Naive thymus-derived CD4-positive, alpha-beta T cell (primary cell): ENCODE measurements around the gene FRA10AC1. TPM values are rescaled to one million over a fixed set of nuclear protein-coding genes. Genes with fewer than 3 reads are reported as not detected.

Experiments used
- ATAC-seq: fragments of 150-1000 bp; cut with Tn5 transposase; 2 replicates; pipeline ENCODE4 v1.10.0; 2021; ENCODE audit warnings: mild to moderate bottlenecking, moderate library complexity
- CTCF ChIA-PET: fragments of 350-600 bp; sonication (Branson Sonifier 250); formaldehyde crosslinking; loops from one replicate; lab custom pipeline; 2021; ENCODE audit warnings: antibody characterized with exemption; lab: Charles Lee
- POLR2A ChIA-PET: fragments of 350-600 bp; sonication (Branson Sonifier 250); formaldehyde crosslinking; loops from one replicate; lab custom pipeline; 2021; ENCODE audit warnings: antibody characterized with exemption, inconsistent platforms; lab: Charles Lee
- DNase-seq, 9 donors: peaks; one replicate each; pipeline versions ENCODE4 v3.0.0 to v3.0.0-alpha.2; 2020 to 2022; ENCODE audit warnings: mixed read lengths in 1 of 9
- H3K27ac ChIP-seq: one replicate; pipeline ENCODE4 v1.7.0; 2013; ENCODE audit warnings: mild to moderate bottlenecking, low read depth, low read length, moderate library complexity
- H3K27me3 ChIP-seq, 2 donors: one replicate each; pipeline ENCODE4 v1.7.0; 2013; ENCODE audit warnings: low read length in 2 of 2, mild to moderate bottlenecking in 2 of 2, moderate library complexity in 2 of 2; ENCODE audit not compliant: control insufficient read depth in 2 of 2, insufficient read depth in 2 of 2
- H3K36me3 ChIP-seq, 3 experiments: 1 replicate in 2 of 3; 2 replicates in 1 of 3; pipeline ENCODE4 v1.7.0; 2013; ENCODE audit warnings: low read length in 3 of 3, mild to moderate bottlenecking in 3 of 3, moderate library complexity in 1 of 3; ENCODE audit not compliant: insufficient read depth in 3 of 3, control insufficient read depth in 2 of 3
- H3K4me1 ChIP-seq, 2 donors: one replicate each; pipeline ENCODE4 v1.7.0; 2013; ENCODE audit warnings: low read length in 2 of 2, mild to moderate bottlenecking in 2 of 2, moderate library complexity in 1 of 2; ENCODE audit not compliant: control insufficient read depth in 2 of 2, insufficient read depth in 2 of 2
- H3K4me3 ChIP-seq: 2 replicates; pipeline ENCODE4 v1.7.0; 2013; ENCODE audit warnings: mild to moderate bottlenecking, low read length
- H3K9me3 ChIP-seq, 3 experiments: 1 replicate in 2 of 3; 2 replicates in 1 of 3; pipeline ENCODE4 v1.7.0; 2013; ENCODE audit warnings: low read length in 3 of 3; ENCODE audit not compliant: control insufficient read depth in 2 of 3
- H3K27ac Mint-ChIP-seq, 9 donors: one replicate each; pipeline ENCODE4 v1.8.0; 2020 to 2022; ENCODE audit warnings: mixed read lengths in 9 of 9, mild to moderate bottlenecking in 8 of 9, moderate library complexity in 5 of 9, inconsistent platforms in 2 of 9
- H3K27me3 Mint-ChIP-seq, 5 donors: one replicate each; pipeline ENCODE4 v1.8.0; 2021 to 2022; ENCODE audit warnings: mixed read lengths in 5 of 5, mild to moderate bottlenecking in 1 of 5
- H3K36me3 Mint-ChIP-seq, 5 donors: one replicate each; pipeline ENCODE4 v1.8.0; 2020 to 2022; ENCODE audit warnings: mixed read lengths in 5 of 5, mild to moderate bottlenecking in 3 of 5, inconsistent platforms in 1 of 5
- H3K4me1 Mint-ChIP-seq, 7 donors: one replicate each; pipeline ENCODE4 v1.8.0; 2020 to 2022; ENCODE audit warnings: mixed read lengths in 7 of 7, mild to moderate bottlenecking in 3 of 7, inconsistent platforms in 1 of 7
- H3K4me3 Mint-ChIP-seq, 10 donors: one replicate each; pipeline ENCODE4 v1.8.0; 2020 to 2022; ENCODE audit warnings: mild to moderate bottlenecking in 10 of 10, mixed read lengths in 10 of 10, moderate library complexity in 6 of 10, inconsistent platforms in 2 of 10
- H3K9me3 Mint-ChIP-seq, 11 donors: one replicate each; pipeline ENCODE4 v1.8.0; 2020 to 2022; ENCODE audit warnings: mixed read lengths in 11 of 11, mild to moderate bottlenecking in 4 of 11, inconsistent platforms in 1 of 11, moderate library complexity in 1 of 11
- intact Hi-C, 2 donors: fragments of 100-400 bp; cut with micrococcal nuclease; formaldehyde crosslinking; loops; one replicate each; pipeline ENCODE4 v1.15.1; 2023
- polyA plus RNA-seq, 2 donors: library from polyadenylated mRNA; unstranded; fragments of 300-500 nt; fragmentation: Illumina TruSeq; gene quantifications; one replicate each; pipeline ENCODE4 v1.2.3, GENCODE V29; 2021
- total RNA-seq, 6 experiments: library from RNA in 5 of 6; stranded (reverse) in 5 of 6; gene quantifications; 1 replicate in 5 of 6; 2 replicates in 1 of 6; pipeline ENCODE4 v1.2.3 and lab custom pipeline; 2021 to 2026

FRA10AC1 gene
- total and polyA plus RNA-seq, 7 experiments from 2014 or later = 4.4 to 31.0 (median 20.3) TPM

DNA sequence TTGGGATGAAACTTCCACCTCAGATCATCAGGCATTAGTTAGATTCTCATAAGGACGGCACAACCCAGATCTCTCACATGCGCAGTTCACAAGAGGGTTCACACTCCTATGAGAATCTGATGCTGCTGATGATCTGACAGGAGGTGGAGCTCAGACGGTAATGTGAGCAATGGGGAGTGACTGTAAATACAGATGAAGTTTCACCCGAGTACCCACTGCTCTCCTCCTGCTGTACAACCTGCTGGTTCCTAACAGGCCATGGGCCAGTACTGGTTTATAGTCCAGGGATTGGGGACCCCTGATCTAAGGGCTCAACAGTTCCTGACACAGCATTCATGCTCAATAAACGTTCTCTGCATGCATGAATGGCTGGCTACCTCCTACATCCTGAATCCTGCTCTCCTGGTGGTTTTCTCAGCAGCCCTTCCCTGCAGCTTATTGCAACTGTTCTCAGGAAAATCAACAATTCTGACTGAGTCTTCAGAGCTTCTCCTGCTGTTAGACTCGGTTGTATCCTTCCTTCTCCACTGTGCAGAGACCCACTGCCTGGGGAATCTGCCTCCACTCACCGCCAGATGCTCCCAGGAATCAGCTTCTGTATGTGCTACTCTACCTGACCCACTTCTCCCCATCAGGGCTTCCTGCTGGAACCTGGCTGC, 72.6 kb downstream of the FRA10AC1 start:
- ATAC-seq (no peak), DNase-seq (no peak)
- Histone ChIP-seq H3K4me3 (no peak overlapping the region), H3K4me1 (no peaks in the 10 kb centered on the region), H3K27ac (no peak overlapping the region), H3K9me3 (no peaks in the 10 kb centered on the region), H3K36me3 (no peaks in the 10 kb centered on the region), H3K27me3 (peaks cover 0 to 3% of the 10 kb centered on the region in 2 donors)
- POLR2A ChIA-PET = no interaction called here
- intact Hi-C loops = no loop called here
- H3K27me3 Mint-ChIP-seq = peaks cover 2 to 35% (median 21%) of the 10 kb centered on the region in 5 donors
- H3K27ac Mint-ChIP-seq = no peak overlapping the region
- no peak overlapping the region for H3K4me3 Mint-ChIP-seq
- no peaks in the 10 kb centered on the region for H3K4me1 Mint-ChIP-seq
- CTCF ChIA-PET = no interaction called here
- no peaks in the 10 kb centered on the region for H3K36me3 Mint-ChIP-seq
- H3K9me3 Mint-ChIP-seq = no peaks in the 10 kb centered on the region

- Histone ChIP-seq H3K27me3 (peaks cover 0 to 3% of the 10 kb centered on the region in 2 donors), H3K9me3 (no peaks in the 10 kb centered on the region), H3K4me1 (no peaks in the 10 kb centered on the region), H3K36me3 (no peaks in the 10 kb centered on the region), H3K27ac (no peak overlapping the region), H3K4me3 (no peak overlapping the region)
- ChIA-PET CTCF (no interaction called here), POLR2A (no interaction called here)
- Mint-ChIP-seq H3K36me3 (no peaks in the 10 kb centered on the region), H3K27me3 (peaks cover 7 to 32% (median 21%) of the 10 kb centered on the region in 5 donors), H3K4me1 (no peaks in the 10 kb centered on the region), H3K27ac (no peak overlapping the region), H3K9me3 (no peaks in the 10 kb centered on the region), H3K4me3 (no peak overlapping the region)
- no peak for ATAC-seq
- intact Hi-C loops = no loop called here
- DNase-seq = no peak
These were observed 73.5 kb downstream of the FRA10AC1 start for GRCh38 chr10:93628858-93629257.

GRCh38 chr10:93622942-93623341, 79.5 kb downstream of the FRA10AC1 start:
- peaks cover 3 to 24% (median 9%) of the 10 kb centered on the region in 5 donors for H3K27me3 Mint-ChIP-seq
- H3K4me1 ChIP-seq = no peaks in the 10 kb centered on the region

GRCh38 chr10:93620925-93621324, 81.5 kb downstream of the FRA10AC1 start:
- H3K4me1 ChIP-seq = no peaks in the 10 kb centered on the region
- CTCF ChIA-PET = no interaction called here
- Mint-ChIP-seq H3K4me1 (peaks cover 0 to 3% (median 0%) of the 10 kb centered on the region in 7 donors), H3K9me3 (no peaks in the 10 kb centered on the region), H3K4me3 (no peak overlapping the region), H3K27me3 (peaks cover 3 to 24% (median 9%) of the 10 kb centered on the region in 5 donors), H3K36me3 (no peaks in the 10 kb centered on the region), H3K27ac (no peak overlapping the region)
- H3K27me3 ChIP-seq = peaks cover 0 to 3% of the 10 kb centered on the region in 2 donors
- no peaks in the 10 kb centered on the region for H3K9me3 ChIP-seq
- no peaks in the 10 kb centered on the region for H3K36me3 ChIP-seq
- H3K4me3 ChIP-seq = no peak overlapping the region
- no peak overlapping the region for H3K27ac ChIP-seq
- DNase-seq (no peak), ATAC-seq (no peak)
- intact Hi-C loops = no loop called here
- POLR2A ChIA-PET = no interaction called here

More at GRCh38 chr10:93622942-93623341, 79.5 kb downstream of the FRA10AC1 start:
- Mint-ChIP-seq H3K4me1 (no peaks in the 10 kb centered on the region), H3K4me3 (no peak overlapping the region), H3K36me3 (no peaks in the 10 kb centered on the region), H3K9me3 (no peaks in the 10 kb centered on the region), H3K27ac (no peak overlapping the region)
- intact Hi-C loops = no loop called here
- no peak overlapping the region for H3K4me3 ChIP-seq
- peaks cover 0 to 3% of the 10 kb centered on the region in 2 donors for H3K27me3 ChIP-seq
- H3K9me3 ChIP-seq = no peaks in the 10 kb centered on the region
- POLR2A ChIA-PET = no interaction called here
- ATAC-seq = no peak
- H3K27ac ChIP-seq = no peak overlapping the region
- CTCF ChIA-PET = no interaction called here
- H3K36me3 ChIP-seq = no peaks in the 10 kb centered on the region
- DNase-seq = no peak

Other genes with a start within 250 kb of the FRA10AC1 start
- 10 to 100 TPM in 1 of 5 experiments, 1 to 10 TPM in 3, under 1 TPM in 1; 0.57 to 31.2 (median 1.5) TPM for gene MYOF, start 220.3 kb downstream of the FRA10AC1 start, total RNA-seq
- gene MYOF, start 220.3 kb downstream of the FRA10AC1 start, polyA plus RNA-seq = not detected
- gene CEP55, start 206.0 kb downstream of the FRA10AC1 start, total RNA-seq = 10 to 100 TPM in 1 of 5 experiments, under 1 TPM in 1, not detected in 3; 0.54 to 48.6 TPM
- gene CEP55, start 206.0 kb downstream of the FRA10AC1 start, polyA plus RNA-seq = not detected
- gene FFAR4, start 135.9 kb downstream of the FRA10AC1 start, total RNA-seq = not detected
- gene FFAR4, start 135.9 kb downstream of the FRA10AC1 start, polyA plus RNA-seq = not detected
- gene RBP4, start 101.4 kb downstream of the FRA10AC1 start, total RNA-seq = not detected
- not detected for gene RBP4, start 101.4 kb downstream of the FRA10AC1 start, polyA plus RNA-seq
- gene PDE6C, start 90.1 kb downstream of the FRA10AC1 start, total RNA-seq = not detected
- gene PDE6C, start 90.1 kb downstream of the FRA10AC1 start, polyA plus RNA-seq = not detected
- gene LGI1, start 55.3 kb upstream of the FRA10AC1 start, total RNA-seq = not detected
- not detected for gene LGI1, start 55.3 kb upstream of the FRA10AC1 start, polyA plus RNA-seq
- gene SLC35G1, start 191.4 kb upstream of the FRA10AC1 start, total RNA-seq = 1 to 10 TPM; 2.4 to 7.2 (median 3.5) TPM
- gene SLC35G1, start 191.4 kb upstream of the FRA10AC1 start, polyA plus RNA-seq = 1 to 10 TPM; 4.5 TPM